ENCODE measurements around the gene SEC22A.
"Not testable (repeated sequence)": the region's sequence is repeated elsewhere in the genome, so short reads cannot be mapped to it uniquely, and the experiment has no call there.

DNA sequence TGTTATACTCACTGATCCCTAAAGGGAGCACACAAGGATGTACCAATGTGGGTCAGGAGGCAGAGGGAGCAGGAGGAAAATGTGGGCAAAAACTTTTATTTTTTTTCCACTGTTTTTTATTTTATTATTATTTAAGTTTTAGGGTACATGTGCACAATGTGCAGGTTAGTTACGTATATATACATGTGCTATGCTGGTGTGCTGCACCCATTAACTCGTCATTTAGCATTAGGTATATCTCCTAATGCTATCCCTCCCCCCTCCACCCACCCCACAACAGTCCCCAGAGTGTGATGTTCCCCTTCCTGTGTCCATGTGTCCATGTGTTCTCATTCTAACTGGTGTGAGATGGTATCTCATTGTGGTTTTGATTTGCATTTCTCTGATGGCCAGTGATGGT, 37.4 kb downstream of the SEC22A start:
- not testable (repeated sequence) for TF ChIP-seq POLR2A (IDR thresholded peaks at IDR 0.05; ENCODE audit: low read length); GATA1 (IDR thresholded peaks at IDR 0.05; ENCODE audit: low read depth, low read length)

Data from erythroblast (primary cell).